ENCODE data around the gene SPSB1.

GRCh38 chr1:9267352-9267686, 25.4 kb upstream of the SPSB1 start:
- TF ChIP-seq CTCF (IDR thresholded peaks at IDR 0.05), result no peak
- no peak for TF ChIP-seq POLR2A (IDR thresholded peaks at IDR 0.05)

All from thyroid gland (tissue), 4 donors.